CD4-positive, alpha-beta T cell treated with Interleukin-15 for 4 hours (primary cell): ENCODE data around the gene TXNDC16.
A peak's percentile ranks its signal among the peaks of the same experiment; 100 is the strongest.
"Not testable (repeated sequence)": the region's sequence is repeated elsewhere in the genome, so short reads cannot be mapped to it uniquely, and the experiment has no call there.

Source experiments
- DNase-seq: peaks from one replicate; pipeline ENCODE4 v3.0.0-alpha.2; 2020; ENCODE audit warnings: low spot score

TXNDC16 gene

GRCh38 chr14:52552063-52552988 lies at the start of gene TXNDC16, which contains the start of gene GPR137C:
Gene TXNDC16 (minus strand): TSS chr14:52552505. CDS start chr14:52543557, 8,948 bp downstream.
Gene GPR137C (plus strand): TSS chr14:52552836. CDS start chr14:52553148, 312 bp downstream.
- peak; percentile 99 for DNase-seq

GRCh38 chr14:52599974-52600373 lies 47.7 kb upstream of the TXNDC16 start:
- DNase-seq = no peak

DNA sequence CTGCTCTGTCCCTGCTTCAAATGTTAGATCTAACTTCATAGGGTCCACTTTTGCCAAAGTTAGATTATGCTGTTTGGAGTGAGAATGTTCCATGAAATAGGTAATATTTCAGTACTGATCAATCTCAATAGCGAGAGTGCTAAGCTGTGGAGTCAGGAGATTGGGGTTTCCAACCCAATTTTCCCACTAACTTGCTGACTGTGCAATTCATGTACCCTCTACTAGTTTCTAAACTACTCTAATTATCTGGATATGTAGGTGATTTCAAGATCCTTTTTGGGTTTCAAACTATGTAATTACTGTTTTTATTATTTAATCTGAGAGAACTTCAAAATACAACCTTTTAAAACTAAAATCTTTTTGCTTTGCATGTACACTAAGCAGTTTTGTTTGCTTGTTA lies 46.3 kb upstream of the TXNDC16 start:
- no peak for DNase-seq

GRCh38 chr14:52596861-52597260 lies 44.6 kb upstream of the TXNDC16 start:
- DNase-seq = no peak

- no peak for DNase-seq
Measured at GRCh38 chr14:52596320-52596719, 44.0 kb upstream of the TXNDC16 start.

DNA sequence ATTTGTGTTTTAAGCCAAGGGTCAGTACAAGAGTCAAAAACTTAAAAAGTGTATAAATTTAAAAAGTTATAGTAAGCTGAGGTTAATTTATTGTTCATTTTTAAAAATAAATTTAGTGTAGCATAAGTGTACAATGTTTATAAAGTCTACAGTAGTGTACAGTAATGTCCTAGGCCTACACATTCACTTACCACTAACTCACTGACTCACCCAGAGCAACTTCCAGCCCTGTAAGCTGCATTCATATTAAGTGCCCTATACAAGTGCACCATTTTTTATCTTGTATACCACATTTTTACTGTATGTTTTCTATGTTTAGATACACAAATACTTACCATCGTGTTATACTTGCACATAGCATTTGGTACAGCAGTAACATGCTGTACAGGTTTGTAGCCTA lies 38.0 kb upstream of the TXNDC16 start:
- no peak for DNase-seq

- DNase-seq = no peak
Measured at GRCh38 chr14:52589646-52590045, 37.3 kb upstream of the TXNDC16 start.

DNA sequence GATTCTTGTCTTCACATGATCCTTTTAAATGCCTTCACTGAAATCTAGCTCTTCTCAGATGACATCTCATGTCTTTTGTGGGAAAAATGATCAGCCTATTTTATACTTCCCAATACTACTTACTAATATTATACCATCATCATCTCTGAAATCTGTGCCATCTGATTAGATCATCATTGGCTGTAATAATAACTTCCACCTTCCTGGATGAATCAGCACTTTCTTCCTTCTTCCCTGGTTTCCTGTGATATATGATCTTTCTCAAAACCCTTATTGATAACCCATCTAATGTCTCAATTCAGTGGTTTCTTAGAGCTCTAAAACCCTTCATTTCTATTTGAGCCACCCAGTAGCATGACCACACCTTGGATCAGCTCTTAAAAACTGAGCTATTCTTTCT lies 31.2 kb upstream of the TXNDC16 start:
- no peak for DNase-seq

DNA sequence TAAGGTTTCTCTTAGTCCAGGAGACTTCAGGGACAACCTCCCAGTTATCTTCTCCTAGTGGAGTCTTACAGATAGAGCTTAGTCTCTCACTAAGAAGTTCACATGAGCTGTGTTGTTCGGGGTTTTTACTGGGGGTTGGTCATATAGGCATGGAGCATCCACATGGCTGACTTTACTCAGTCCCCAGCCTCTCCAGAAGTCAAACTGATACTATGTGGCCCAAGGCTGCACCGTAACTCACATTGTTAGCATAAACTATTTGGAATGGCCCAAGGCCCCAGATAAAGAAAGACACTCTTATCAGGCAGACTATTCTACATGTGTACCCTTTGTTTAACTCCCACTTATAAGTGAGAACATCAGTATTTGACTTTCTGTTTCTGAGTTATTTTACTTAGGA lies 23.6 kb upstream of the TXNDC16 start:
- no peak for DNase-seq

GRCh38 chr14:52568454-52568853 lies 16.1 kb upstream of the TXNDC16 start:
- not testable (repeated sequence) for DNase-seq

DNA sequence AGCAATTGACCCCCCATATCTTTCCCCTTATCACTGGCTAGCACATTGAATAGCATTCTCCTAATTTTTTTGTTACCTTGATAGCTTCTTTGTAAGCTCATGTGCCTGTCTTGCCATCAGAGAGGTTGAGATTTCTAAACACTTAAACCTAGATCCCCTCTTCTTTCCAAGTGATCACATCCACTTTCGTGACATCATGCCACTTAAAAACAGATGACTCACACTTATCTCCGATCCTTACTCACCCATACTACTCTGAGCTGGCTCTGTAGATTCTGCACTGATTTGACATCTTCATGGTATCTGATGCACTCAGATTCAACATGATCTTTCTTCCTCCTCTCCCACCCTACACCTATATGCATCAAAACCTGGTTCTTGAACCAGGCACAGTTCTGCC lies 10.8 kb upstream of the TXNDC16 start:
- no peak for DNase-seq

DNA sequence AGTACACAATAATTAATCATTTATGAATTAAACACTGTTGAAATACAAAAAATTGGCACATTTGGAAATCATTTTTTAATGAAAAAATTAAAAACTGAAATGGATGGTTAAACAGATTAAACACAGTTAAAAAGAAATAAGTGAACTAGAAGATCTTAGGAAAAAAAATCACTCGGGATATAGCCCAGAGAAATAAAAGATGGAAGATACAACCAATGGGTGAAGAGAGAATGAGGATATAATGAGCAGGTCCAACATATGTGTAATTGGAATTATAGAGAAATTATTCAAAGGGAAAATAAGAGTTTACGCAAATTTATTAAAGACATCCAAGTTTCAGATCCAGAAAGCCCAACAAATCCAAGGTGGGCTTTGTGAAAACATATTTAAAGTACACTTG lies 6.4 kb upstream of the TXNDC16 start:
- DNase-seq = no peak

- DNase-seq = peak; percentile 83
Measured at GRCh38 chr14:52553671-52554575, 1.6 kb upstream of the TXNDC16 start.

GRCh38 chr14:52553002-52553670 lies 831 bp upstream of the TXNDC16 start:
- DNase-seq = peak; percentile 23

- DNase-seq = peak; percentile 11
Measured at GRCh38 chr14:52551696-52552062, 626 bp downstream of the TXNDC16 start.

DNA sequence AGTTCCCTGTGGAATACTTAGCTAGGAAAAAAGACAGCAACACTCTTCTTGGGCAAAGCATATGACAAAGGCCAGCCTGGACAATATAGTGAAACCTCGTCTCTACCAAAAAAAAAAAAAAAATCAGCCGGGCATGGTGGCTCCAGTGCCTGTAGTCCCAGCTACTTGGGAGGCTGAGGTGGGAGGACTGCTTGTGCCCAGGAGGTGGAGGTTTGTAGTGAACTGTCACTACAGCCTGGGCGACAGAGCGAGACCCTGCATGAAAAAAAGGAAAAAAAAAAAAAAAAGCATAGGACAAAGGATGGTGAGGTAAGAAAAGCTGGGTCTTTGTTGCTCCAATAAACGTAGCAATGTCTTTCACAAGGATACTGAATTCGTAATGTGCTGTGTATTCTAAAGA lies 1.1 kb downstream of the TXNDC16 start:
- no peak for DNase-seq

DNA sequence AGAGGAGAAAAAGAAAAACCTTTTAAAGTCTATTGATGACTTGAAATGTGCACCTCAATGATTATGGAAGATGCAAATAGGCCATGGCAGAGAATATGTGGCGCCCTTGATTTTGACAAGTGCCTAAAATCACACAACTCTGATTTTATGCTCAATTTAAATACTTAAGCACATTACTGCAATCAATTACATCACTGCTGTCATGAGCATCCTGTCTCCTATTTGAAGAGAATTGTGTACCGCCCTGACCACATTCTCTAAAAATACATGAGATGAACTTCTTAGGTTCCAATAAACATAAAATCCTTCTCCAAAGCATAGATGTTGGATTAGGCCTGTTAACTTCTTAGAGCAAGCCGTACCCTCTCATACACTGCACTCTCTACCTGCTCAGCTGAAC lies 1.6 kb downstream of the TXNDC16 start:
- no peak for DNase-seq

DNA sequence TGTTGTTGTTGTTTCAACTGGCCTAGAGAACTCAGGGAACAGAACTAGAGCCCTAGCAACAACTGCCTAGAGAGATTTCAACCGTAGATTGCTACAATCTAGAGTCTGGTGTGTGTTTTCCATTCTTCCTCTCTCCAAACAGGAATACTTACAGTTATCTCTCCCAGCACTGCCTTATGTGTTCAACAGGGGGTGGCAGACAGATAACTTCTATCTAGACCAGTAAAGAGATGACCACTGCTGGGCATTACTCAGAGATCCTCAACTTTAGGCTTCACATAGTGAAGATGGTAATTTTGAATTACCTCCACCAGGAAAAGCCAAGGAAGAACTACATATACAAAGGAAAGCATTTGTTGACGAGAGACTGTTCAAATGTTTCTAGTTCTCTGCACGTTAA lies 4.8 kb downstream of the TXNDC16 start:
- no peak for DNase-seq

DNA sequence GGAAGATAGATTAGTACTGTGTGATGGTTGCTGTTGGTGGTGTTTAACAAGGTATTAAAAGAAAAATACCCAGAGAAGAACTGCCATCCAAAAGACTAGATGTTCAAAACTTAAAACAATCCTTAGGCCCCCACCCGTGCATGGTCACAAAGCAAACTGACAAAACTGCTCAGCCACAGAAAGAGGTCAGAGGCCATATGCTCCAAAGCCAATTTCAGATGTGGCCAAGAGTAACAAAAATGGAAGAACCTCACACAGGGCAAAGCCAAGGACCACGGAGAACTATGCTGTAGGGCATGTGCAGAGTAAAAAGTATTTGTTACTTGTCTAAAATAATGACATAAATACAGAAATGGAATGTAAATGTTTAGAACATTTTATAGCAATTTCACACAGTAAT lies 5.3 kb downstream of the TXNDC16 start:
- DNase-seq = no peak

DNA sequence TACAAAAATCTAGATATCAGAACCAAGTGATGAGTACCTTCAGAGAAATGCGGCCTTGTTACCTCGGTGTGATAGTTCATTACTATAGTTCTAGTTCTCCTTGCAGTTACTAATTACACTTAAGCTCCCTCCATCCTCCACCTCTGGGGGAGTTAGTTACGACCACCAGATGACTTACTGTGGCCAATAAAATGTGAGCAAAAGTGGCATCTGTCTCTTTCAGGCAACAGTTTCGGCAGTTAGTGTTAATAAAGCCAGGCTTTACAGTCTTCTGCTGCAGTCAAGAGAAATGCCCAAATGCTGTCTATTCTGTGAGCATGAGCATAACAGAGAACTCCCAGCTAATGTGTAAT lies 6.0 kb downstream of the TXNDC16 start:
- DNase-seq = no peak

DNA sequence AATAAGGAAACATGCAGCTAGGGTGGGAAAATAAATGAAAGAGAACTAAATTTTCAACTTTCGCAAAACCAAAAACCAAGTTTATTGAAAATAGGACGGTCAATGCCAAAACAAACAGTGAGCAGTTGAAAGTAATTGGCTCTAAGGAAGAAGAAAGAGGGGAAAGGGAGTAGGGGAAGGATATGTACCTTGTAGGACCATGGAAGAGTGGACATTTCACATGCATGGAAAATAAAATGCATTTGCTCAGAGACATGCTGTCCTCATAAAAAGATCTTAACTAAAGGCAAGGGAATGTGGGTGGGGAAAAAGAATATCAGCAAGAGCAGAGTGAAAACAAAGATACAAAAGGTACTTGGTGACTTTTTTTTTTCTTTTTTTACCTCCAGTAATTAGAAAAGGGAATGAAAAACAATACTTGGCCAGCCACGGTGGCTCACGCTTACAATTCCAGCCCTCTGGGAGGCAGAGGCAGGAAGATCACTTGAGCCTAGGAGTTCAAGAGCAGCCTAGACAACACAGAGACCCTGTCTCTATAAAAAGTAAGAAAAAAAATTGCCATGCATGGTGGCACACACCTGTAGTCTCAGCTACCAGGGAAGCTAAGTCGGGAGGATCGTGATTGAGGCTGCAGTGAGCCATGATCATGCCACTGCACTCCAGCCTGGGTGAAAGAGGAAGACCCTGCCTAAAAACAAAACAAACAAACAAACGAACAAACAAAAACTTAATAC lies 6.6 kb downstream of the TXNDC16 start:
- DNase-seq = no peak

- DNase-seq = no peak
Measured at GRCh38 chr14:52538623-52539022, 13.7 kb downstream of the TXNDC16 start.
